ENCODE results near the gene PGC. TPM values are rescaled to one million over a fixed set of nuclear protein-coding genes. Genes with fewer than 3 reads are reported as not detected.

The PGC gene
- total and polyA plus RNA-seq, 9 of the 15 experiments (the other 6 are each of a cell fraction or from before 2014, with no cell fraction given), result 0.17 to 0.40 TPM; not detected in 7

DNA sequence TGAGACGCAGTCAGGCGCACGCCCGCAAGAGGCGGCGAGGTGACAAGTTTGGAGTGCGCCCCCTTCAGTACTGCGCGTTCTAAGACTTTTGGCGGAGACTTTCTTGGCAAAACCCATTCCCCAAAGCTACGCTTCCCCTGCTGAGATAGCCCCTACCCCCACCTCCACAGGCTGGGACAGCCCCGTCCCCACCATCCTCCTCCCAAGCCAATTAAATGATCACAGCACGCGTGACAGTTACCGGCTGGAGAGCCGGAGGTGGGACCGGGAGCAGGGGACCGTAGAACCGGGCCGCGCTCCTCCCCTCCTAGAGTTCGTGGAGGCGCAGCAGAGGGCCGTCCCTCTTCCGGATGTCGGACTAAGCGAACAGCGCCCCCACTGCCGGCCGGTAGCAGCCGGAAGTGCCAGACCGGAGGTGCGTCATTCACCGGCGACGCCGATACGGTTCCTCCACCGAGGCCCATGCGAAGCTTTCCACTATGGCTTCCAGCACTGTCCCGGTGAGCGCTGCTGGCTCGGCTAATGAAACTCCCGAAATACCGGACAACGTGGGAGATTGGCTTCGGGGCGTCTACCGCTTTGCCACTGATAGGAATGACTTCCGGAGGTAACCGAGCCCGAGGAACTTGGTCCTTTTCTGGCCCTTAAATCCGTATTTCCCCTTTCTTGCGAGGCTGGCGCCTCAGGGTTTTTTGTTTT lies 40.2 kb upstream of the PGC start, which contains the start of gene TOMM6 (continued):
- TF ChIP-seq, protein P1, sequence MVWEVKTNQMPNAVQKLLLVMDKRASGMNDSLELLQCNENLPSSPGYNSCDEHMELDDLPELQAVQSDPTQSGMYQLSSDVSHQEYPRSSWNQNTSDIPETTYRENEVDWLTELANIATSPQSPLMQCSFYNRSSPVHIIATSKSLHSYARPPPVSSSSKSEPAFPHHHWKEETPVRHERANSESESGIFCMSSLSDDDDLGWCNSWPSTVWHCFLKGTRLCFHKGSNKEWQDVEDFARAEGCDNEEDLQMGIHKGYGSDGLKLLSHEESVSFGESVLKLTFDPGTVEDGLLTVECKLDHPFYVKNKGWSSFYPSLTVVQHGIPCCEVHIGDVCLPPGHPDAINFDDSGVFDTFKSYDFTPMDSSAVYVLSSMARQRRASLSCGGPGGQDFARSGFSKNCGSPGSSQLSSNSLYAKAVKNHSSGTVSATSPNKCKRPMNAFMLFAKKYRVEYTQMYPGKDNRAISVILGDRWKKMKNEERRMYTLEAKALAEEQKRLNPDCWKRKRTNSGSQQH (CRISPR knock-in tag; IDR thresholded peaks at IDR 0.05), result no peak
- TF ChIP-seq ZNF668 (CRISPR knock-in tag; IDR thresholded peaks at IDR 0.05) (no peak), MIER1 (IDR thresholded peaks at IDR 0.05; ENCODE audit: low read depth) (no peak), RBM17 (IDR thresholded peaks at IDR 0.05; ENCODE audit: borderline replicate concordance, low read depth, low read length) (no peak), JUND (IDR thresholded peaks at IDR 0.05; ENCODE audit: borderline replicate concordance, low read depth, low read length) (peak; percentile 78), JUND (tag; IDR thresholded peaks at IDR 0.05; ENCODE audit: borderline replicate concordance, low read depth, low read length) (peak; percentile 58; the same call in 1 of the 3 replicates), RBM39 (optimal IDR thresholded peaks at IDR 0.05; ENCODE audit: low read depth, low read length) (no peak), KHSRP (IDR thresholded peaks at IDR 0.05) (peak; percentile 49; the same call in 1 of the 2 replicates), PHB (CRISPR knock-in tag; IDR thresholded peaks at IDR 0.05) (no peak), ZNF785 (CRISPR knock-in tag; IDR thresholded peaks at IDR 0.05) (no peak), ZKSCAN8 (CRISPR knock-in tag; IDR thresholded peaks at IDR 0.05) (no peak), SAP30 (IDR thresholded peaks at IDR 0.05; ENCODE audit: borderline replicate concordance, insufficient read depth, low read depth, low read length, poor library complexity, severe bottlenecking) (peak; percentile 90), ZNF696 (CRISPR knock-in tag; conservative IDR thresholded peaks at IDR 0.05) (no peak), RFX7 (CRISPR knock-in tag; IDR thresholded peaks at IDR 0.05) (no peak), SMARCE1 (IDR thresholded peaks at IDR 0.05) (peak; percentile 79), ZNF280A (IDR thresholded peaks at IDR 0.05; ENCODE audit: low read depth, partially characterized antibody) (no peak), HIVEP1 (CRISPR knock-in tag; IDR thresholded peaks at IDR 0.05) (no peak), ATF4 (CRISPR knock-in tag; IDR thresholded peaks at IDR 0.05) (no peak), MTA2 (IDR thresholded peaks at IDR 0.05; ENCODE audit: low read depth) (no peak), MXI1 (IDR thresholded peaks at IDR 0.05; ENCODE audit: low read depth, low read length) (no peak; the same call in 1 of the 2 replicates), HOMEZ (CRISPR knock-in tag; IDR thresholded peaks at IDR 0.05) (no peak), MAZ (CRISPR knock-in tag; conservative IDR thresholded peaks at IDR 0.05 in 1 of 2, IDR thresholded peaks at IDR 0.05 in 1 of 2) (peak; percentile 74 to 85)
